IPS-15b (cell line): ENCODE measurements around the gene TRIP12.
"Not testable (repeated sequence)": the region's sequence is repeated elsewhere in the genome, so short reads cannot be mapped to it uniquely, and the experiment has no call there.

ENCODE experiments used
- H3K27me3 ChIP-seq: one replicate; pipeline ENCODE4 v1.6.1; 2013; ENCODE audit warnings: low read length; ENCODE audit not compliant: control insufficient read depth, insufficient read depth
- H3K36me3 ChIP-seq: one replicate; pipeline ENCODE4 v1.6.1; 2013; ENCODE audit warnings: low read length; ENCODE audit not compliant: control insufficient read depth, insufficient read depth
- H3K4me1 ChIP-seq: one replicate; pipeline ENCODE4 v1.6.1; 2013; ENCODE audit warnings: mild to moderate bottlenecking, low read length; ENCODE audit not compliant: control insufficient read depth, insufficient read depth
- H3K4me3 ChIP-seq: one replicate; pipeline ENCODE4 v1.5.1; 2013; ENCODE audit warnings: low read depth, low read length
- H3K9ac ChIP-seq: one replicate; pipeline ENCODE4 v1.6.1; 2013; ENCODE audit warnings: low read depth, mild to moderate bottlenecking, low read length
- H3K9me3 ChIP-seq: one replicate; pipeline ENCODE4 v1.6.1; 2013; ENCODE audit warnings: mild to moderate bottlenecking, low read length; ENCODE audit not compliant: control insufficient read depth, insufficient read depth

Gene TRIP12

DNA sequence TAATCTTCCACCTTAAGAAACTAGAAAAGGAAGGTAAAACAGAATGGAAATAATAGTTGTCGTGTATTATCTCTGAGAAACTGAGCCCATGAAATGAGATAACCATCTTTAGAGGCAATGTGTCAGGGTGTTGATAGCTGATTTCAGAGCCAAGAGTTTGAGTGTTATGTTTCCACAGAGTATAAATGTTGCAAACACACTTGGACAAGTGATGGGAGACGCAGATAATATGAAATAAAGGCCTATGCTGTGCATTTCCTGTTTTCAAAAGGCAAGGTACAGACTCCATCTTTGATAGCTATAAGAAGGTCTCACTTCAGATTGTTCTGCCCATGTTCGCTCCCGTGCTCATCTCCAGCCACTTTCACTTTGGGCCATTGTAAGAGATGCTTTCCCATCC lies 181.5 kb downstream of the TRIP12 start:
- Histone ChIP-seq H3K4me3 (no peak overlapping the region), H3K4me1 (no peaks in the 10 kb centered on the region), H3K27me3 (no peaks in the 10 kb centered on the region), H3K9me3 (peaks cover 8% of the 10 kb centered on the region), H3K36me3 (peaks cover 3% of the 10 kb centered on the region), H3K9ac (no peak overlapping the region)

DNA sequence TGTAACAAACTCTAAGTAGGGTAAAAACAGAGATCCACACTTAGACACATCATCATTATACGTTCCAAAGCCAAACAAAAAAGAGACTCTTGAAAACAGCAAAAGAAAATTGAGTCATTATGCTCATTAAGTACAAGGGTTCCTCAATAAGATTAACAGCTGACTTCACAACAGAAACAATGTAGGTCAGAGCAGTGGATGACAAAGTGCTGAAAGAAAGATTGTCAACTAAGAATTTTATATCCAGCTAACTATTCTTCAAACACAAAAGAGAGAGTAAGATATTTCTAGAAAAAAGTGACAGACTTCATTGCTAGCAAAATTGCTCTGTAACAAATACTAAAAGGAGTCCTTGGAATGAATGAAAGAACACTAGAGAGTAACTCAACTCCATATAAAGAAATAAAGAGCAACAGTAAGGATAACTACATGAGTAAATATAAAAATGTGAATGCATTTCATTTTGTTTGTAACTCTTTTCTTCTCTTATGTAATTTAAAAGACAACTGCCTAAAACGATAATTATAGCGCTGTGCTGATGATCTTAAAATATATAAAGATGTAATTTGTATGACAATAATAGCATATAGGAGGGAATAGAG lies 183.7 kb downstream of the TRIP12 start:
- Histone ChIP-seq H3K4me1 (peaks cover 11% of the 10 kb centered on the region), H3K4me3 (no peak overlapping the region)

DNA sequence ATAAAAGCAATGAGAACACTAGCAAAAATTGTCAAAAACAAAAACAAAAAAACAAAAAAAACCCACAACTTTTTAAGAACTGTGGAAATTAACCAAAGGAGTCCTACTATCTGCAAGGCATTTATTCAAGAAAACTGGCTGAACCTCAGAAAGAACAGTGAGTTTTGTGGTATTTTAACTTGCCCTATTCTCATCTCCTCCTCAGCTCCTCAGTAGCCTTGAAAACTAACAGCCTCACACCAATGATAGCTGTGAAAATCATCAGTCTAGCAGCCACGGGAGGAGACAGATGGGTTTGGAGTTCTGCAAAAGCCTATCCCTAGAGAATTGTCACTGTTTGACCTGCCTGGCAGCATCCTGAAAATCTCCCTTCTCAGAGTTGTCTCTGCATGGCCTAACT lies 187.4 kb downstream of the TRIP12 start:
- Histone ChIP-seq H3K9me3 (peaks cover 11% of the 10 kb centered on the region), H3K4me3 (no peak overlapping the region), H3K36me3 (peaks cover 3% of the 10 kb centered on the region), H3K4me1 (peaks cover 11% of the 10 kb centered on the region), H3K27me3 (no peaks in the 10 kb centered on the region), H3K9ac (no peak overlapping the region)

More for the DNA sequence above, 183.7 kb downstream of the TRIP12 start:
- H3K9ac ChIP-seq = no peak overlapping the region
- H3K36me3 ChIP-seq = peaks cover 3% of the 10 kb centered on the region
- no peaks in the 10 kb centered on the region for H3K27me3 ChIP-seq
- peaks cover 11% of the 10 kb centered on the region for H3K9me3 ChIP-seq

DNA sequence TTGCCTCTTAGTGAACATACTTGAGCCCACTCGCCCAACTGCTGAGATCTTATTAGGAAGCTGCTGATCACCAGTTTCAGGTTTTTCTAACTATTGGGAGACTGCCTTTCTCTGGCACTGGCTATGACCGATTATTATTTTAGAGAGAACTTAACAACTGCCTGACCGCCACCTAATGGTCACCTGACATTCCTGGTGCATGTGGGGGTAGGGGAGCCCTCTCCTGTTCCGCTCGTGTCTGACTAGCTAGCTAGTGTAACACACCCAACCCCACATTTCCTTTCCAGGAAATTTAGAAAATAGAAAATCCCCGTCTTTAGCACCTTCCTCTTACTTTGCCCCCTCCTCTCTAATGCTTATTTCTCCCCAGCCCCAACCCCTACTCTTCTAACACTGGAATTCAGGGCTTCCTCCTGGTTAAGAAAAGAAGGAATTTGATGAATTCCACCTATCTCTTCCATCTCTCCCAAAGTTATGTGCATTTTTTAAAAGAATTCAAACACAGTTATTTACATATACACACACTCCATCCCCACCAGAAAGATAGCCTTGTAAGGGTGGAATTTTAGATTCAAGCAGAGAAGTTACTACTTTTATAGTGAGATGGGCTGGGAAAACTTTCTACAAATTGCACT lies 188.1 kb downstream of the TRIP12 start:
- peaks cover 11% of the 10 kb centered on the region for H3K9me3 ChIP-seq
- no peaks in the 10 kb centered on the region for H3K27me3 ChIP-seq
- H3K36me3 ChIP-seq = peaks cover 3% of the 10 kb centered on the region
- peaks cover 11% of the 10 kb centered on the region for H3K4me1 ChIP-seq
- no peak overlapping the region for H3K4me3 ChIP-seq
- no peak overlapping the region for H3K9ac ChIP-seq

DNA sequence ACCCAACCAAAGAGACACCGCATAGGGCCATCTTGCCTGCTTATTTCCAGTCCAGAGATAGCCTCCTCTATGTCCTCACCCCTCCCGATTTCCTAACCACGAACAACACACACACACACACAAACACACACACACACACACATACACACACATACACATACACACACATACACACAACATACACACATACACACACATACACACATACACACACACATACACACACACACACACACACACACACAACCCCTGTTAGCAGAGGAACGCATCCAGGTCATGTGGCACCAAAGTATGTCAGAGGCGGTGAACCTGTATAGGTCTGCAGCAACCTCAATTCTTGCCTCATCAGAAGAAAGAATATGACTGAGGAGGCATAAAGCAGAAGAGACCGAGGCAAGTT lies 188.9 kb downstream of the TRIP12 start:
- H3K4me1 ChIP-seq = peaks cover 11% of the 10 kb centered on the region
- no peak overlapping the region for H3K9ac ChIP-seq

DNA sequence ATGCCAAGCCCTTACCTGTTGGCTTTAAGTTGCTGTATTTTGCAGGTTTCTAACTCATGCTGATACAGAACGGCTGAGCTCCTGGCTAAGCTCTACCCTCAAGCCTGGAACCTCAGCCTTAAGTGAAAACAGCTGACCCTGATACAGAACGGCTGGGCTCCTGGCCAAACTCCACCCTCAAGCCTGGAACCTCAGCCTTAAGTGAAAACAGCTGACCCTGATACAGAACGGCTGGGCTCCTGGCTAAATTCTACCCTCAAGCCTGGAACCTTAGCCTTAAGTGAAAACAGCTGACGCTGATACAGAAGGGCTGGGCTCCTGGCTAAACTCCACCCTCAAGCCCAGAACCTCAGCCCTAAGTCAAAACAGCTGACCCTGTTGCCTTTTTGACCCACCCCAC lies 189.9 kb downstream of the TRIP12 start:
- Histone ChIP-seq H3K4me3 (no peak overlapping the region), H3K36me3 (peaks cover 3% of the 10 kb centered on the region), H3K9ac (no peak overlapping the region), H3K9me3 (peaks cover 3% of the 10 kb centered on the region), H3K4me1 (peaks cover 11% of the 10 kb centered on the region), H3K27me3 (no peaks in the 10 kb centered on the region)

More for the DNA sequence above, 188.9 kb downstream of the TRIP12 start:
- Histone ChIP-seq H3K36me3 (peaks cover 3% of the 10 kb centered on the region), H3K4me3 (no peak overlapping the region), H3K9me3 (peaks cover 5% of the 10 kb centered on the region), H3K27me3 (no peaks in the 10 kb centered on the region)

DNA sequence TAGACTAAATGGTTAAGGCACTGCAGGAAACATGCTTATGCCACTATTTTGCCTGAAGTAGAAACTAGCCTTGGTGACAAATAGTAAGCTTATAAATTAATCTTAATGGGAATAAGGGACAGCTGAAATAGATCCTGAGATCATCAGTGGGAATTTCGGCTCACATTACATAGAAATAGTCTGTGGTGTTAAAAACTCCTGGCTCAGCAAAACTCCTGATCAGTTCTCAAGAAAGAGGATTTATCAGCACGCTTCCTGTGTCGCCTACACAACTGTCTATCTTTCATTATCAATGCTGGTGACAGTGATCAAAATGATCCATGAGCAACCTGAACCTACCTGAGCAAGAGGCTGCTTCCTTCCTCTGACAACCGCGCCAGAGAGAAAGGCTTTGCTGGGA lies 190.4 kb downstream of the TRIP12 start:
- Histone ChIP-seq H3K27me3 (no peaks in the 10 kb centered on the region), H3K9me3 (peaks cover 3% of the 10 kb centered on the region), H3K9ac (no peak overlapping the region), H3K4me1 (peaks cover 11% of the 10 kb centered on the region), H3K4me3 (no peak overlapping the region), H3K36me3 (peaks cover 3% of the 10 kb centered on the region)

DNA sequence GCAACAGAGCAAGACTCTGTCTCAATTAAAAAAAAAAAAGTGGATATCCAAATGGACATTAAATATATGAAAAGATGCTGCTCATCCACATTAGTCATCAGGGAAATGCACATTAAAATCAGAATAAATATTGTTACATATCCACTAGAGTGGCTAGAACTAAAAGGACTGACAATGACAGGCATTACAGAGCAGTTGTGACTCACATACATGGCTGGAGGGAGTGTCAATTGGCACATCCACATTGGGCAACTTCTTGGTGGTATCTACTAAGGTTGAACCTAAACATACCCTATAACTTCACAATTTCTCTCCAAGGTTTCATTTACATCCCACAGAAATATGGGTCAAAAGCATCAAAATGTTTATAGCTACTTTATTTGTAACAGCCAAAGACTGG lies 193.4 kb downstream of the TRIP12 start:
- Histone ChIP-seq H3K9me3 (no peaks in the 10 kb centered on the region), H3K9ac (no peak overlapping the region), H3K36me3 (no peaks in the 10 kb centered on the region), H3K4me3 (no peak overlapping the region), H3K4me1 (no peaks in the 10 kb centered on the region), H3K27me3 (no peaks in the 10 kb centered on the region)

DNA sequence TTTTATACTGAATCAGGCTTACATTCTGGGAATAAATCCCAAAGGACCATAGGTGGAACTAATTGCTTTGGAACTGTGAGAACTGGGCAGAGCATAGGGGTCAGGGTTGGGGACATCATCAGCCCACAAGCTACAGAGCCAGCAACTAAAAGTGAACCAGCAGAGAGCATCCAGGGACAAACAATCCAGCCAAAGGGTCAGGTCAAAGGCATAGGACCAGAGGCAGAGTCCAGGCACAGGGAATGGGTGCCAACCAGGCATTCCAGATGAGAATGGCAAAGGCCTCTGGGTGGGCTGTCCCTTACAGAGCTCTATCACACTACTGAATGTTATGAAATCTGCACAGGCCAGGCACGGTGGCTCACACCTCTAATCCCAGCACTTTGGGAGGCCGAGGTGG lies 195.2 kb downstream of the TRIP12 start:
- Histone ChIP-seq H3K9ac (no peak overlapping the region), H3K36me3 (no peaks in the 10 kb centered on the region), H3K4me3 (no peak overlapping the region), H3K4me1 (no peaks in the 10 kb centered on the region), H3K27me3 (no peaks in the 10 kb centered on the region), H3K9me3 (no peaks in the 10 kb centered on the region)

DNA sequence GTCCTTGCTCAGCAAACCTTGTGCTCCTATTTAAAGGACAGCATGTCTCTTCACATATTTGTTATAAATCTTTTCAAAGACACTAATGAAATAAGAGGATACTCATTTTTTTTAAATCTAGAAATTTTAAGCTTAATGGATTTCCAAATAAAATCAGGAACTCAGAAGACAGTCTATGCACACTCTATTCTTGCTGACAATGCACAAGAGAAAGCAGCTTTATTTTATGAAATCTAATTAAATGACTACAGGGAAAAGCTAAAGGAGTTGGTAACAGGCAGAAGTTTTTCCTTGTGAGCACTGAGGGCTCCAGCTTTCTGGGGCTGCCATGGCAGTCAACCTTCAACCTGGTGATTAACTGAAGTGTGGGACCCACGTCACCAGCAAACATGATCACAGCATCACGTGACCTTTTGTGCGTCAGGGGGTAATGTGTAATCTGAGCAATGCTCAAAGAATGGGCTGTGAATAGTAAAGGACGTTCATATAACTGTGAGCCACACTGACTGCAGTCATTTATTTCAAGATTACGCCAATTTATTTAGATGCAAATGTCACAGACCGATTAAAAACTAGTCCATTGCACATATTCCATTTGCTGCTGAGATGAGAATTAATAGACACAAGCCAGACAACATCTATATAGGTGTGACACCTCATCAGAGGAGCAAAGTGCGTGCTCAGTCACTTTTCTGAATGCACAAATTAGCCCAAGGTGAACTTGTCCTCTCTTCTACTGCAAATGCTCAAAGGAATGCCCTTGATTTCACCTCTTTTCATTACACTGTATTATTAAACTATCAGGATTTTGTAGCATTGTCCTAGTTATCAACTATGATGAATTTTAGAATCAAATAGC lies 195.9 kb downstream of the TRIP12 start:
- H3K4me1 ChIP-seq = no peaks in the 10 kb centered on the region
- no peak overlapping the region for H3K4me3 ChIP-seq
- H3K36me3 ChIP-seq = no peaks in the 10 kb centered on the region
- no peaks in the 10 kb centered on the region for H3K9me3 ChIP-seq
- H3K9ac ChIP-seq = no peak overlapping the region
- no peaks in the 10 kb centered on the region for H3K27me3 ChIP-seq

DNA sequence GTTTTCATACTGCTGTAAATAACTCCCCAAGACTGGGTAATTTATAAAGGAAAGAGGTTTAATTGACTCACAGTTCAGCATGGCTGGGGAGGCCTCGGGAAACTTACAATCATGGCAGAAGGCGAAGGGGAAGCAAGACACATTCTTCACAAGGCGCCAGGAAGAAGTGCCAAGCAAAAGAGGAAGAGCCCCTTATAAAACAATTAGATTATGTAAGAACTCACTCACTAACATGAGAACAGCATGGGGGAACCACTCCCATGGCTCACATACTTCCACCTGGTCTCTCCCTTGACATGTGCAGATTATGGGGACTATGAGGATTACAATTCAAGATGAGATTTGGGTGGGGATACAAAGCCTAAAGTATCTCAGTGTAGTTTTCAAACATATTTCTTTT lies 198.6 kb downstream of the TRIP12 start:
- H3K36me3 ChIP-seq, H3K4me1 ChIP-seq, H3K9ac ChIP-seq, H3K4me3 ChIP-seq, H3K27me3 ChIP-seq, H3K9me3 ChIP-seq: not testable (repeated sequence)
